ENCODE measurements around the gene ARL15.

The ARL15 gene

DNA sequence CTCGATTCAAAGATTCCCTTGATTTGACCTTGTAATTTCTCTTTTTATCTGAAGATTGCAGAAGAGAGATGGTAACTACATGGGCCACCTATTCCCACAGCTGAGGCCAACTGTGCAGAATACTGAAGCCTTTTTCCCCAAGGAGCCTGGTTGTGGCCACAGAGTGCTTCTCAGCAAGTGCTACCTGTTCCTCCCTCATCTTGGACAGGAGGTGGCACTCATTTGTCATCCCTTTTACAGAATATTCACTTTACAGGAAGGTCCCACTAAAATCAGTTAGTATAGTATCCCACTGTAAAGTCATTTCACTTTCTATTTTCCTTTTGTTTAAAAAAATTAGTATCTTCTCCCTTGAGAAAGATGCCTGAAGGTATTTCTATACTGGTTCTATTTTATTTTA lies 346.4 kb downstream of the ARL15 start:
- TF ChIP-seq, protein P1, sequence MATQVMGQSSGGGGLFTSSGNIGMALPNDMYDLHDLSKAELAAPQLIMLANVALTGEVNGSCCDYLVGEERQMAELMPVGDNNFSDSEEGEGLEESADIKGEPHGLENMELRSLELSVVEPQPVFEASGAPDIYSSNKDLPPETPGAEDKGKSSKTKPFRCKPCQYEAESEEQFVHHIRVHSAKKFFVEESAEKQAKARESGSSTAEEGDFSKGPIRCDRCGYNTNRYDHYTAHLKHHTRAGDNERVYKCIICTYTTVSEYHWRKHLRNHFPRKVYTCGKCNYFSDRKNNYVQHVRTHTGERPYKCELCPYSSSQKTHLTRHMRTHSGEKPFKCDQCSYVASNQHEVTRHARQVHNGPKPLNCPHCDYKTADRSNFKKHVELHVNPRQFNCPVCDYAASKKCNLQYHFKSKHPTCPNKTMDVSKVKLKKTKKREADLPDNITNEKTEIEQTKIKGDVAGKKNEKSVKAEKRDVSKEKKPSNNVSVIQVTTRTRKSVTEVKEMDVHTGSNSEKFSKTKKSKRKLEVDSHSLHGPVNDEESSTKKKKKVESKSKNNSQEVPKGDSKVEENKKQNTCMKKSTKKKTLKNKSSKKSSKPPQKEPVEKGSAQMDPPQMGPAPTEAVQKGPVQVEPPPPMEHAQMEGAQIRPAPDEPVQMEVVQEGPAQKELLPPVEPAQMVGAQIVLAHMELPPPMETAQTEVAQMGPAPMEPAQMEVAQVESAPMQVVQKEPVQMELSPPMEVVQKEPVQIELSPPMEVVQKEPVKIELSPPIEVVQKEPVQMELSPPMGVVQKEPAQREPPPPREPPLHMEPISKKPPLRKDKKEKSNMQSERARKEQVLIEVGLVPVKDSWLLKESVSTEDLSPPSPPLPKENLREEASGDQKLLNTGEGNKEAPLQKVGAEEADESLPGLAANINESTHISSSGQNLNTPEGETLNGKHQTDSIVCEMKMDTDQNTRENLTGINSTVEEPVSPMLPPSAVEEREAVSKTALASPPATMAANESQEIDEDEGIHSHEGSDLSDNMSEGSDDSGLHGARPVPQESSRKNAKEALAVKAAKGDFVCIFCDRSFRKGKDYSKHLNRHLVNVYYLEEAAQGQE (IDR thresholded peaks at IDR 0.05; ENCODE audit: insufficient replicate concordance, low read depth) = no peak
- TF ChIP-seq SPI1 (IDR thresholded peaks at IDR 0.05; ENCODE audit: borderline replicate concordance, low read depth) (no peak), GABPA (IDR thresholded peaks at IDR 0.05; ENCODE audit: low read depth) (no peak)
- TF ChIP-seq, protein P2, sequence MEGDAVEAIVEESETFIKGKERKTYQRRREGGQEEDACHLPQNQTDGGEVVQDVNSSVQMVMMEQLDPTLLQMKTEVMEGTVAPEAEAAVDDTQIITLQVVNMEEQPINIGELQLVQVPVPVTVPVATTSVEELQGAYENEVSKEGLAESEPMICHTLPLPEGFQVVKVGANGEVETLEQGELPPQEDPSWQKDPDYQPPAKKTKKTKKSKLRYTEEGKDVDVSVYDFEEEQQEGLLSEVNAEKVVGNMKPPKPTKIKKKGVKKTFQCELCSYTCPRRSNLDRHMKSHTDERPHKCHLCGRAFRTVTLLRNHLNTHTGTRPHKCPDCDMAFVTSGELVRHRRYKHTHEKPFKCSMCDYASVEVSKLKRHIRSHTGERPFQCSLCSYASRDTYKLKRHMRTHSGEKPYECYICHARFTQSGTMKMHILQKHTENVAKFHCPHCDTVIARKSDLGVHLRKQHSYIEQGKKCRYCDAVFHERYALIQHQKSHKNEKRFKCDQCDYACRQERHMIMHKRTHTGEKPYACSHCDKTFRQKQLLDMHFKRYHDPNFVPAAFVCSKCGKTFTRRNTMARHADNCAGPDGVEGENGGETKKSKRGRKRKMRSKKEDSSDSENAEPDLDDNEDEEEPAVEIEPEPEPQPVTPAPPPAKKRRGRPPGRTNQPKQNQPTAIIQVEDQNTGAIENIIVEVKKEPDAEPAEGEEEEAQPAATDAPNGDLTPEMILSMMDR (IDR thresholded peaks at IDR 0.05; ENCODE audit: insufficient read depth, low read length) = no peak
- H3K27me3 ChIP-seq (ENCODE audit: insufficient read depth, poor library complexity, severe bottlenecking) = no peaks in the 10 kb centered on the region
- H3K4me3 ChIP-seq (replicated peaks; ENCODE audit: insufficient read depth, low read length) = no peak overlapping the region
- H3K27ac ChIP-seq (replicated peaks) = no peak overlapping the region
- DNase-seq (ENCODE audit: low read depth in 1 of 2, low spot score in 1 of 2) = no peak

DNA sequence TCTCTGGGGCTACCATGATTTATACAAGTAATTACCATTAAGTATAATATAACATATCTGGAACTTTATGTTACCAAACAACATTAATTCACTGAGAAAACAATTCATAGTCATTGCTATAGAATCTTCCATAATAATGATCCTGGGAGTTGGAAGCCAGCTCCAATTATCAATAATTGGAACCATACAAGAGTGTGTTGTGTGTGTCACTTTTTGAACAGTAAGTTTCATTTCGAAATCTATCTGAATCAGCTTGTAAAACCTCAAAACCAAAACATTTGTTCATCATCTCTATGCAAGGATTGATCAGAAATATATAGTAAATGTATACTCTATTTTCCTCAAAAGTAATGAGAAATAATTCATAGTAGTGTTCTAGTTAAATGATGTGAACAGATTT lies 348.1 kb downstream of the ARL15 start:
- Histone ChIP-seq H3K27me3 (ENCODE audit: insufficient read depth, poor library complexity, severe bottlenecking) (no peaks in the 10 kb centered on the region), H3K27ac (replicated peaks) (no peak overlapping the region), H3K4me3 (replicated peaks; ENCODE audit: insufficient read depth, low read length) (no peak overlapping the region)
- DNase-seq (ENCODE audit: low read depth in 1 of 2, low spot score in 1 of 2) = no peak
- no peak for TF ChIP-seq POLR2AphosphoS5 (IDR thresholded peaks at IDR 0.05; ENCODE audit: low read depth)

DNA sequence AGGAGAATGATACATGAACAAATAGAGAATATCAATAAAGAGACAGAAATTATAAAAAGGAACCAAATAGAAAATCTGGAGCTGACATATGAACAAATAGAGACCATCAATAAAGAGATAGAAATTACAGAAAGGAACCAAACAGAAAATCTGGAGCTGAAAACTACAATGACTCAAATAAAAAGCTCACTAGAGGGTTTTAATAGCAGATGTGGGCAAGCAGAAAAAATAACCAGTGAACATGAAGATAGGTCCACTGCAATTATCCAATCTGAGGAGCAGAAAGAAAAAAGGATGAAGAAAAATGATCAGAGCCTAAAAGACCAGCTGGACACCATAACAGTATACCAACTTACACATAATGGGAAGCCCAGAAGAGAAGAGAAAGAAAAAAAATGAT lies 353.7 kb downstream of the ARL15 start:
- TF ChIP-seq POLR2AphosphoS5 (IDR thresholded peaks at IDR 0.05; ENCODE audit: low read depth) (no peak), SPI1 (IDR thresholded peaks at IDR 0.05; ENCODE audit: borderline replicate concordance, low read depth) (no peak), GABPA (IDR thresholded peaks at IDR 0.05; ENCODE audit: low read depth) (no peak)
- TF ChIP-seq, protein P1 (IDR thresholded peaks at IDR 0.05; ENCODE audit: insufficient replicate concordance, low read depth) = no peak
- TF ChIP-seq, protein P2 (IDR thresholded peaks at IDR 0.05; ENCODE audit: insufficient read depth, low read length) = no peak
- DNase-seq (ENCODE audit: low read depth in 1 of 2, low spot score in 1 of 2) = no peak
- Histone ChIP-seq H3K27ac (replicated peaks) (peak overlapping the region; percentile 50), H3K4me3 (replicated peaks; ENCODE audit: insufficient read depth, low read length) (no peak overlapping the region), H3K27me3 (ENCODE audit: insufficient read depth, poor library complexity, severe bottlenecking) (no peaks in the 10 kb centered on the region)

DNA sequence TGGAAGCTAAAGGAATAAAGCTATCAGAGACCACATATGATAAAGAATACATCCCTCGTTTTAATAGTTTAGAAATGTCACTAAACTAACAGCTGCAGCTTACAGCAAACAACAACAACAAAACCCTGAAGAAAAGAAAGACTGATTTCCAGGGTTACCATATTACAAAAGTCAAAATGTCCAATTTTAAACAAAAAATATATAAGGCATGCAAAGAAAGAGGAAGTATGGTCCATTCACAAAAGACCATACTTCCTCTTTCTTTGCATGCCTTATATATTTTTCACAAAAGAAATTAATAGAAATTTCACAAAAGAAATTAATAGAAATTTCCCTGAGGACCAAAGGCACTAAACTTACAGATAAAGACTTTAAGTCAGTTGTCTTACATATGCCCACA lies 354.2 kb downstream of the ARL15 start:
- no peaks in the 10 kb centered on the region for H3K27me3 ChIP-seq (ENCODE audit: insufficient read depth, poor library complexity, severe bottlenecking)
- H3K4me3 ChIP-seq (replicated peaks; ENCODE audit: insufficient read depth, low read length) = no peak overlapping the region
- TF ChIP-seq SPI1 (IDR thresholded peaks at IDR 0.05; ENCODE audit: borderline replicate concordance, low read depth) (no peak), POLR2AphosphoS5 (IDR thresholded peaks at IDR 0.05; ENCODE audit: low read depth) (no peak), GABPA (IDR thresholded peaks at IDR 0.05; ENCODE audit: low read depth) (no peak)
- TF ChIP-seq, protein P1 (IDR thresholded peaks at IDR 0.05; ENCODE audit: insufficient replicate concordance, low read depth) = no peak
- TF ChIP-seq, protein P2 (IDR thresholded peaks at IDR 0.05; ENCODE audit: insufficient read depth, low read length) = no peak
- H3K27ac ChIP-seq (replicated peaks) = peak overlapping the region; percentile 50
- DNase-seq (ENCODE audit: low read depth in 1 of 2, low spot score in 1 of 2) = peak in 1 of 2 experiments; percentile 4
